T-cell (primary cell): ENCODE measurements around the gene WFS1. TPM values are rescaled to one million over a fixed set of nuclear protein-coding genes. Genes with fewer than 3 reads are reported as not detected.

ENCODE experiments used
- ATAC-seq, 4 experiments: fragments of 200-7000 bp in 3 of 4; fragments of 150-1000 bp in 1 of 4; cut with Tn5 transposase; replicated peaks in 1 of 4; 1 replicate in 3 of 4; 2 replicates in 1 of 4; pipeline ENCODE4 v1.10.0; 2021; ENCODE audit warnings: moderate library complexity in 3 of 4, mild to moderate bottlenecking in 2 of 4, moderate number of reproducible peaks in 1 of 4
- CTCF ChIA-PET, 2 donors: fragments of 300-600 bp; sonication (Branson Sonifier 250); formaldehyde crosslinking; loops; one replicate each; lab custom pipeline; 2022; ENCODE audit warnings: antibody characterized with exemption in 2 of 2; lab: Charles Lee
- POLR2A ChIA-PET, 2 donors: fragments of 300-600 bp; sonication (Branson Sonifier 250); formaldehyde crosslinking; loops; one replicate each; lab custom pipeline; 2022; ENCODE audit warnings: antibody characterized with exemption in 2 of 2; lab: Charles Lee
- DNase-seq, 35 experiments: peaks; one replicate each; pipeline versions ENCODE4 v3.0.0 to v3.0.0-alpha.2; 2013 to 2023
- H3K27ac ChIP-seq: one replicate; pipeline ENCODE4 v1.5.1; 2013; ENCODE audit warnings: low read length
- H3K27me3 ChIP-seq, 2 experiments: replicated peaks in 1 of 2; 1 replicate in 1 of 2; 2 replicates in 1 of 2; pipeline versions ENCODE4 v1.6.1 to v1.7.0; 2013; ENCODE audit warnings: low read length in 1 of 2, mixed read lengths in 1 of 2; ENCODE audit not compliant: control insufficient read depth in 2 of 2, insufficient read depth in 2 of 2; ENCODE audit errors: extremely low read depth in 1 of 2
- H3K36me3 ChIP-seq, 2 donors: 1 replicate in 1 of 2; 2 replicates in 1 of 2; pipeline versions ENCODE4 v1.6.1 to v1.7.0; 2013; ENCODE audit warnings: low read length in 1 of 2; ENCODE audit not compliant: control insufficient read depth in 2 of 2, insufficient read depth in 1 of 2; ENCODE audit errors: extremely low read depth in 1 of 2
- H3K4me1 ChIP-seq, 2 experiments: 1 replicate in 1 of 2; 2 replicates in 1 of 2; pipeline versions ENCODE4 v1.6.1 to v1.7.0; 2013; ENCODE audit warnings: low read length in 2 of 2, mixed read lengths in 1 of 2; ENCODE audit not compliant: insufficient read depth in 2 of 2, control insufficient read depth in 1 of 2; ENCODE audit errors: extremely low read depth in 1 of 2
- H3K4me3 ChIP-seq, 2 donors: 1 replicate in 1 of 2; 2 replicates in 1 of 2; pipeline versions ENCODE4 v1.5.1 to v1.7.0; 2013; ENCODE audit warnings: mild to moderate bottlenecking in 2 of 2, low read length in 1 of 2, moderate library complexity in 1 of 2; ENCODE audit not compliant: control insufficient read depth in 1 of 2; ENCODE audit errors: extremely low read depth in 1 of 2
- H3K9me3 ChIP-seq: 2 replicates; pipeline ENCODE4 v1.7.0; 2013
- H3K27ac Mint-ChIP-seq, 2 donors: one replicate each; pipeline ENCODE4 v1.8.0; 2020 to 2021; ENCODE audit warnings: mild to moderate bottlenecking in 2 of 2, mixed read lengths in 2 of 2
- H3K27me3 Mint-ChIP-seq, 2 donors: one replicate each; pipeline ENCODE4 v1.8.0; 2021 to 2022; ENCODE audit warnings: mixed read lengths in 2 of 2
- H3K36me3 Mint-ChIP-seq: one replicate; pipeline ENCODE4 v1.8.0; 2021; ENCODE audit warnings: mixed read lengths
- H3K4me1 Mint-ChIP-seq, 3 donors: one replicate each; pipeline ENCODE4 v1.8.0; 2020 to 2022; ENCODE audit warnings: mixed read lengths in 3 of 3, mild to moderate bottlenecking in 1 of 3
- H3K4me3 Mint-ChIP-seq, 3 donors: one replicate each; pipeline ENCODE4 v1.8.0; 2020 to 2022; ENCODE audit warnings: mild to moderate bottlenecking in 3 of 3, mixed read lengths in 3 of 3, moderate library complexity in 3 of 3
- H3K9me3 Mint-ChIP-seq, 3 donors: one replicate each; pipeline ENCODE4 v1.8.0; 2020 to 2022; ENCODE audit warnings: mixed read lengths in 3 of 3
- WGBS: methylation state at CpG from one replicate; pipeline ENCODE4 v1.1.5; 2013; ENCODE audit warnings: missing lambda C conversion rate; ENCODE audit not compliant: insufficient coverage; 5-methylcytosine and 5-hydroxymethylcytosine counted together
- total RNA-seq, 35 experiments: library from RNA in 6 of 35; stranded (reverse) in 6 of 35; fragments of 120-200 nt in 1 of 35; gene quantifications; one replicate each; pipeline versions ENCODE4 v1.2.1 to v1.2.4 and lab custom pipeline; 2013 to 2026

Gene WFS1, protein sequence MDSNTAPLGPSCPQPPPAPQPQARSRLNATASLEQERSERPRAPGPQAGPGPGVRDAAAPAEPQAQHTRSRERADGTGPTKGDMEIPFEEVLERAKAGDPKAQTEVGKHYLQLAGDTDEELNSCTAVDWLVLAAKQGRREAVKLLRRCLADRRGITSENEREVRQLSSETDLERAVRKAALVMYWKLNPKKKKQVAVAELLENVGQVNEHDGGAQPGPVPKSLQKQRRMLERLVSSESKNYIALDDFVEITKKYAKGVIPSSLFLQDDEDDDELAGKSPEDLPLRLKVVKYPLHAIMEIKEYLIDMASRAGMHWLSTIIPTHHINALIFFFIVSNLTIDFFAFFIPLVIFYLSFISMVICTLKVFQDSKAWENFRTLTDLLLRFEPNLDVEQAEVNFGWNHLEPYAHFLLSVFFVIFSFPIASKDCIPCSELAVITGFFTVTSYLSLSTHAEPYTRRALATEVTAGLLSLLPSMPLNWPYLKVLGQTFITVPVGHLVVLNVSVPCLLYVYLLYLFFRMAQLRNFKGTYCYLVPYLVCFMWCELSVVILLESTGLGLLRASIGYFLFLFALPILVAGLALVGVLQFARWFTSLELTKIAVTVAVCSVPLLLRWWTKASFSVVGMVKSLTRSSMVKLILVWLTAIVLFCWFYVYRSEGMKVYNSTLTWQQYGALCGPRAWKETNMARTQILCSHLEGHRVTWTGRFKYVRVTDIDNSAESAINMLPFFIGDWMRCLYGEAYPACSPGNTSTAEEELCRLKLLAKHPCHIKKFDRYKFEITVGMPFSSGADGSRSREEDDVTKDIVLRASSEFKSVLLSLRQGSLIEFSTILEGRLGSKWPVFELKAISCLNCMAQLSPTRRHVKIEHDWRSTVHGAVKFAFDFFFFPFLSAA
- 1 to 10 TPM; 3.2 to 6.2 (median 5.1) TPM for total RNA-seq
- total RNA-seq (2013), result 2.7 TPM
- 0.64 to 10.4 (median 3.8) reads per million in 29 experiments for total RNA-seq (lab: John Stamatoyannopoulos, UW)

DNA sequence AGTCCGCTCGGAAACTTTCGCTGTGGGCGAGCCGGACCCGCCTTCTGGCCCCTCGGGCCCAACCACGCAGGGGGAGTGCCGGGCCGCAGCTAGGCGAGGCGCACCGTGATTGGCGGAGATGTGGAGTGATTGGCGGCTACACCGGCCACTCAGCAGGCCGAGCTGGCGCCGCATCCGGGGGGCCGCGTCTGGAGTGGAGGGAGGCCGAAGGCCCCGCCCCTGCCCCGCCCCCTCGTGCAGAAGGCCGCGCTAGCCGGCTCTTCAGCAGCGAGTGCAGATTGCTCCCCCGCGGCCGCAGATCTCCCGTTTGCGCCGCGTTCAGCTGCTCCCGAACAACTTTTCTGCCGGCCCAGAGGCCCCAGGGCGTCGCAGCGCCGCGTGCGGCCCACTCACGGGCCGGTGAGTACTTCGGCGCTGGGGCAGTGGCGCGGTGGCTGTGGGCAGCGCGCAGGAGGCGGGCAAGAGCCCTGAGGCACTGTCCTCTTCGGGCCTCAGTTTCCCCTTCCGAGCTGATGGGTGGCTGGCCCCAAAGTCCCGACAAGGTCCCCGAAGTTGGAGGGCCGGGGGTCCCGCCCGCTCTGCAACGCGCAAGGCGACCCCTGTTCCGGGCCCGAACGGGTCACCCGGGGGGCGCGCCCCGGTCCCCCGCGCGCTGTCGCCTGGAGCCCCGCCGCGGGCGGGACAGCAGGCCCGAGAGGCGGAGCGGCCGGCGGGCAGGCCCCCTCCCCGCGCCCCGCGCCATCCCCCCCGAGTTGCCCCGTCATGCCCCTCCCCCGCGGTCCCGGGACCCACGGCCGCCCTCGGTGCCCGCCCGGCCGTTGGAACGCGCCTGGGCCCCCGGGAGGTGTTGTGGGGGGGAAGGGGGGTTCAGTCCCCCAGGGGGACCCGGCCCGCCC is at the start of gene WFS1:
TSS of gene WFS1 (plus strand) at position 235 of the 896 bp plus-strand sequence. CDS start 7,606 bp downstream, outside the sequence.
- ChIA-PET CTCF (interaction anchor here (0.5 to 2.2 kb wide), 7 partner anchors 9 to 1888 kb away, joined by 3 to 9 read pairs (median 3); no protein-coding TSS in a partner anchor), POLR2A (no interaction called here)
- H3K36me3 Mint-ChIP-seq, result no peaks in the 10 kb centered on the region
- DNase-seq (peak; percentile 84 to 99 (median 94)), ATAC-seq (peak; percentile 99 to 100 (median 100))
- H3K27me3 Mint-ChIP-seq, result peaks cover 0 to 7% of the 10 kb centered on the region in 2 donors
- Histone ChIP-seq H3K27ac (no peak within 1 kb of the TSS), H3K27me3 (peaks cover 0 to 24% of the 10 kb centered on the region in 2 experiments), H3K36me3 (no peaks in the 10 kb centered on the region), H3K4me3 (peak within 1 kb of the TSS; percentile 61 to 75), H3K9me3 (no peaks in the 10 kb centered on the region), H3K4me1 (peaks cover 4 to 21% of the 10 kb centered on the region in 2 experiments)
- under 1% methylated on average over 80 of the region's 104 CpGs for WGBS
- H3K9me3 Mint-ChIP-seq, result no peaks in the 10 kb centered on the region
- H3K27ac Mint-ChIP-seq, result peak within 1 kb of the TSS in 1 of 2 donors; percentile 62
- peak within 1 kb of the TSS; percentile 79 to 88 (median 81) for H3K4me3 Mint-ChIP-seq
- H3K4me1 Mint-ChIP-seq, result peaks cover 14 to 29% (median 17%) of the 10 kb centered on the region in 3 donors

DNA sequence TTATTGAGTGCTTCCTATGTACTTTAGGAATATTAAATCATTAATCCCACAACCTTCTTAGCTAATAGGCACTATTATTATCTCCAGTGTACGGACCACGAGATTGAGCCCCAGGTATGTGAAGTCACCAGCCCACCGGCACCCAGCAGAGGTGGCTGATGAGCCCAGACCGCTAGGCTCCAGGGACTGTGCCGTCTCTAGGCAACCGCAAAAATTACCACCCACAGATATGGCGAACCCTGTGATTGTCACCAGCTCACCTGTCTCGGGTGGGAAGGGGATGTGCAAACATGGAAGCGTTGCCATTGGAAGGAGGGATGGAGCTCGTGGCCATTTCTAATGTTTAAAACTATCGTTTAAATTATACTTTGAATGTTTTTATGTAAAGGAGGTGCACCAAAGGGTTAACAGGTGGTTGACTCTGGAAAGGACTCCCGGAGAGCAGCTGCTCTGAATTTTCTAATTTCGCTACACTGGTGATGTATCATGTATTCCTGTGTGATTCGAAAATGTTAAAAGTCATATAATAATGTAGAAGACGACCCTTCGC is 48.3 kb upstream of the WFS1 start:
- Mint-ChIP-seq H3K9me3 (peaks cover 0 to 2% (median 0%) of the 10 kb centered on the region in 3 donors), H3K4me1 (peaks cover 0 to 2% (median 0%) of the 10 kb centered on the region in 3 donors), H3K27ac (no peak overlapping the region), H3K36me3 (no peaks in the 10 kb centered on the region), H3K27me3 (peaks cover 53 to 67% of the 10 kb centered on the region in 2 donors), H3K4me3 (no peak overlapping the region)
- WGBS, result 27% methylated on average over 8 of the region's 16 CpGs
- CTCF ChIA-PET, result interaction anchor here in 1 of 2 donors (1.1 kb wide), 1 partner anchor 21 kb away, joined by 3 read pairs; the partner anchor contains the start of gene JAKMIP1
- Histone ChIP-seq H3K4me3 (no peak overlapping the region), H3K36me3 (no peaks in the 10 kb centered on the region), H3K9me3 (peaks cover 3% of the 10 kb centered on the region), H3K4me1 (peaks cover 0 to 6% of the 10 kb centered on the region in 2 experiments), H3K27me3 (peaks cover 5 to 42% of the 10 kb centered on the region in 2 experiments), H3K27ac (no peak overlapping the region)
- POLR2A ChIA-PET, result interaction anchor here in 1 of 2 donors (0.6 kb wide), 1 partner anchor 1587 kb away, joined by 8 read pairs; no protein-coding TSS in a partner anchor
- no peak for ATAC-seq
- DNase-seq, result no peak

DNA sequence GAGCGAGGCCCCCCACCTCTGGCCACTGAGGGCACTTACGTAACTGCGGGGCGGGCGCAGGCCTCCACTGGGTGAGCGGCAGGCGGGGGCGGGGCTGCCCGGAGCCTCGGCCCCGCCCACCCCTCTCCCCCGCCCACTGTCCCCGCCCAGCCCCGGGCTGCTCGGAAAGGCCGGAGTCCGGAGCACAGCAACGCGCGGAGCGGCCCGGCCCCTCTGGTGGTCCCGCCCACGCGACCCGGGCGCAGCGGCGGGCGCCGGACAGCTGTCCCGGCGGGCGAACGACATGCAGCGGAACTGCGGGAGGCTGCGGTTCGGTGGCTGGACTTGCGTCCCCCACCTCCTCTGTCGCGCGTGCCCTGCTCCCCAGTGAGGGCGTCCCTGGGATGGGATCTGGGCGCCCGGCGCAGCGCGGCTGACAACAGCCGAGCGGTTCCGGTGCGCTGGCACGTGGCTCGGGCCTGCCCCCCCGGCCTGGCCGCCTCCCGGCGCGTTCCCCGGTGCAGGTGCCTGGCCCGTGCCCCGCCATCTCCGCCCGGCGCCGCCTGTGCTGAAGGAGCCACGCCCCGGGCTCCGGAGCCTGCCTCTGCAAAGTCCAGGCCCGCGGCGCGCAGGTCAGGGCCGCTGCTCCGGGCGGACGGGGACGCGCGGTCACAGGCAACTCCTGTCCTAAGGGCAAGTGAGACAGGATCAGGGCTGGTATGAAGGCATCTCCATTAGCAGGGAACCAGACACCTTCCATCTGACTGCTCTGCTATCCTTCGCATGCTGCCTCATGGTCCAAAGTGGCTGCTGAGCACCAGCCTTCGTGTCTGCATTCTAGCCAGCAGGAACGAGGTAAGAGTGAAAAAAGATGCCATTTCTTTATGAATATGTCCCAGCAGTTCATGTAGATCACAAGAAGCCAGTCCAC is 47.5 kb upstream of the WFS1 start:
- POLR2A ChIA-PET, result no interaction called here
- CTCF ChIA-PET, result no interaction called here
- Histone ChIP-seq H3K9me3 (peaks cover 3% of the 10 kb centered on the region), H3K4me1 (peaks cover 0 to 6% of the 10 kb centered on the region in 2 experiments), H3K4me3 (no peak overlapping the region), H3K27me3 (peaks cover 5 to 42% of the 10 kb centered on the region in 2 experiments), H3K27ac (no peak overlapping the region), H3K36me3 (no peaks in the 10 kb centered on the region)
- no peaks in the 10 kb centered on the region for H3K36me3 Mint-ChIP-seq
- peak in 7 of 35 experiments; percentile 6 to 50 (median 16) for DNase-seq
- H3K9me3 Mint-ChIP-seq, result peaks cover 0 to 2% (median 0%) of the 10 kb centered on the region in 3 donors
- H3K4me1 Mint-ChIP-seq, result peaks cover 0 to 2% (median 0%) of the 10 kb centered on the region in 3 donors
- H3K27me3 Mint-ChIP-seq, result peaks cover 48 to 68% of the 10 kb centered on the region in 2 donors
- H3K4me3 Mint-ChIP-seq, result no peak overlapping the region
- WGBS, result 31% methylated on average over 67 of the region's 84 CpGs
- no peak overlapping the region for H3K27ac Mint-ChIP-seq
- peak; percentile 26 to 76 (median 40) for ATAC-seq

DNA sequence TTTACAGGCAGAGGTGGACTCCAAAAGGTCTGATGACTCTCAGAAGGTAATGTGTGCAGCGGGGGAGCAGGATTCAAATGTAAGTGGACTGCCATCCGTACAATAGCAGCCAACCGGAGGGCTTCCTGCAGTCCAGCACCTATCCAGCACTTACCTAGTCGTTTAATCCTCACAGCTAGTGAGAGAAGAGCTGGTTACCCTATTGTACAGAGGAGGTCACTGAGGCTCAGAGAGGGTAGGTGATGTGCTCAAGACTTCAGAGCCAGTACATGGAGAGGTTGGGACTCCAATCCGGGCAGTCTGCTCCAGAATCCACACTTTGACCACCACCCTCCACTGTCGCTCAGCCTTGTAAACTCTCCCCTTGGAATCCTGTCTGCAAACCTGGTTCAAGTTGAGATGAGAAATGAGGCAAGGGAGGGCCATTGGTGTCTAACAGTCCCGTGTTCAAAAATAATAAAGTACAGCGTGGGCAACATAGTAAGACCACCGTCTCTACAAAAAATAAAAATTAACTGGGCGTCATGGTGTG is 46.8 kb upstream of the WFS1 start:
- Mint-ChIP-seq H3K4me1 (peaks cover 0 to 2% (median 0%) of the 10 kb centered on the region in 3 donors), H3K27me3 (peaks cover 48 to 68% of the 10 kb centered on the region in 2 donors), H3K36me3 (no peaks in the 10 kb centered on the region), H3K9me3 (peaks cover 0 to 2% (median 0%) of the 10 kb centered on the region in 3 donors), H3K27ac (no peak overlapping the region), H3K4me3 (no peak overlapping the region)
- peaks cover 5 to 50% of the 10 kb centered on the region in 2 experiments for H3K27me3 ChIP-seq
- no peak overlapping the region for H3K4me3 ChIP-seq
- DNase-seq (peak in 1 of 35 experiments; percentile 8), ATAC-seq (no peak)
- H3K36me3 ChIP-seq, result no peaks in the 10 kb centered on the region
- peaks cover 3% of the 10 kb centered on the region for H3K9me3 ChIP-seq
- peaks cover 0 to 6% of the 10 kb centered on the region in 2 experiments for H3K4me1 ChIP-seq
- no CpG with 5 or more reads among the region's 10 CpGs for WGBS
- POLR2A ChIA-PET, result no interaction called here
- no peak overlapping the region for H3K27ac ChIP-seq
- CTCF ChIA-PET, result no interaction called here

DNA sequence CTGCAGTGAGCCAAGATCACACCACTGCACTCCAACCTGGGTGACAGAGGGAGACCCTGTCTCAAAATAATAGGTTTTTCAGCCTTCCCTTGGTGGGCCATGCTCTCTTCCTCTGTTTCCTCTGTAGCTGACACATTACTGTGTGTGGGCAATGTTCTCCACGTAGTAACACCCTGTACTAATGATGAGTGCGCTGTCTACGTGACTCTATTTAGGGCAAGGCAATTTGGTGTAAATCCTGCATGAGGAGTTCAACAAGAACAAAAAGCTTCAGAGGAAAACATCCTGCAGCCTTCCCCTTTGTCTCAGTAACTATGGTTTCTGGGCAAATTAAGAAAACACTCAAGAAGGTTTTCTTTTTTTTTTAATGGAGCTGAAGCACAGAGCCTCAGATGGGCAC is 44.9 kb upstream of the WFS1 start:
- 100% methylated on average over 2 of the region's 3 CpGs for WGBS
- H3K36me3 Mint-ChIP-seq, result no peaks in the 10 kb centered on the region
- Histone ChIP-seq H3K36me3 (no peaks in the 10 kb centered on the region), H3K27ac (no peak overlapping the region), H3K4me1 (peaks cover 0 to 6% of the 10 kb centered on the region in 2 experiments), H3K27me3 (peaks cover 5 to 63% of the 10 kb centered on the region in 2 experiments), H3K9me3 (peaks cover 3% of the 10 kb centered on the region), H3K4me3 (no peak overlapping the region)
- H3K4me3 Mint-ChIP-seq, result no peak overlapping the region
- no peak for ATAC-seq
- peaks cover 0 to 2% (median 0%) of the 10 kb centered on the region in 3 donors for H3K4me1 Mint-ChIP-seq
- peaks cover 0 to 2% (median 0%) of the 10 kb centered on the region in 3 donors for H3K9me3 Mint-ChIP-seq
- no peak for DNase-seq
- ChIA-PET POLR2A (no interaction called here), CTCF (no interaction called here)
- H3K27ac Mint-ChIP-seq, result no peak overlapping the region
- peaks cover 34 to 58% of the 10 kb centered on the region in 2 donors for H3K27me3 Mint-ChIP-seq
